Cardiac fibroblast (primary cell): Measurements from ENCODE around the gene ACBD6.

ENCODE experiments used
- DNase-seq, 2 donors: peaks; one replicate each; pipeline versions ENCODE4 v3.0.0 to v3.0.0-alpha.2; 2010; ENCODE audit warnings: low read depth in 2 of 2
- H3K4me3 ChIP-seq, 2 donors: replicated peaks in 1 of 2; 1 replicate in 1 of 2; 2 replicates in 1 of 2; pipeline ENCODE4 v1.5.1; 2011; ENCODE audit warnings: low read depth in 2 of 2, low read length in 2 of 2, mild to moderate bottlenecking in 2 of 2, moderate library complexity in 1 of 2
- TF ChIP-seq, protein P1 (sequence below): IDR thresholded peaks from one replicate; pipeline ENCODE4 v1.5.1; 2011; ENCODE audit warnings: low read depth, mild to moderate bottlenecking, low read length, inconsistent platforms

Gene ACBD6

DNA sequence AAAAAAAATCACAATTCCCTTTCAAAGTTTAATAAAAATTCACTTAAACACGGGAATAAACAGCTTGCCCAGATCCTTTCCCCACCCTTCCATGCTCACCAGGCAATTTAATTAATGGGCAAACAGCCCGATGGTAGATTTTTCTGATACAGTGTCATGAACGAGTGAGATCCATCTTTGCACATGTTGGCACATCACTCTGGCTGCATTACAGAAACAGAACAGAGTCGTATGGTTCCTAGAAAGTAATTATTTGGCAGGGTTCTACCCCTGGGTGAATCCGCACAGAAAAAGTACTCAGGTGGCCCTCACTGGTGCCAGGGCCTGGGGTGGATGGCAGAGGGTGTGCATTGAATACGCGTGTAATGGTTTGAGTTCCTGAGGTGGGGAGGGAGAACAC, 31.8 kb upstream of the ACBD6 start:
- TF ChIP-seq, protein P1, sequence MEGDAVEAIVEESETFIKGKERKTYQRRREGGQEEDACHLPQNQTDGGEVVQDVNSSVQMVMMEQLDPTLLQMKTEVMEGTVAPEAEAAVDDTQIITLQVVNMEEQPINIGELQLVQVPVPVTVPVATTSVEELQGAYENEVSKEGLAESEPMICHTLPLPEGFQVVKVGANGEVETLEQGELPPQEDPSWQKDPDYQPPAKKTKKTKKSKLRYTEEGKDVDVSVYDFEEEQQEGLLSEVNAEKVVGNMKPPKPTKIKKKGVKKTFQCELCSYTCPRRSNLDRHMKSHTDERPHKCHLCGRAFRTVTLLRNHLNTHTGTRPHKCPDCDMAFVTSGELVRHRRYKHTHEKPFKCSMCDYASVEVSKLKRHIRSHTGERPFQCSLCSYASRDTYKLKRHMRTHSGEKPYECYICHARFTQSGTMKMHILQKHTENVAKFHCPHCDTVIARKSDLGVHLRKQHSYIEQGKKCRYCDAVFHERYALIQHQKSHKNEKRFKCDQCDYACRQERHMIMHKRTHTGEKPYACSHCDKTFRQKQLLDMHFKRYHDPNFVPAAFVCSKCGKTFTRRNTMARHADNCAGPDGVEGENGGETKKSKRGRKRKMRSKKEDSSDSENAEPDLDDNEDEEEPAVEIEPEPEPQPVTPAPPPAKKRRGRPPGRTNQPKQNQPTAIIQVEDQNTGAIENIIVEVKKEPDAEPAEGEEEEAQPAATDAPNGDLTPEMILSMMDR: no peak
- no peak for DNase-seq
- no peak overlapping the region for H3K4me3 ChIP-seq

DNA sequence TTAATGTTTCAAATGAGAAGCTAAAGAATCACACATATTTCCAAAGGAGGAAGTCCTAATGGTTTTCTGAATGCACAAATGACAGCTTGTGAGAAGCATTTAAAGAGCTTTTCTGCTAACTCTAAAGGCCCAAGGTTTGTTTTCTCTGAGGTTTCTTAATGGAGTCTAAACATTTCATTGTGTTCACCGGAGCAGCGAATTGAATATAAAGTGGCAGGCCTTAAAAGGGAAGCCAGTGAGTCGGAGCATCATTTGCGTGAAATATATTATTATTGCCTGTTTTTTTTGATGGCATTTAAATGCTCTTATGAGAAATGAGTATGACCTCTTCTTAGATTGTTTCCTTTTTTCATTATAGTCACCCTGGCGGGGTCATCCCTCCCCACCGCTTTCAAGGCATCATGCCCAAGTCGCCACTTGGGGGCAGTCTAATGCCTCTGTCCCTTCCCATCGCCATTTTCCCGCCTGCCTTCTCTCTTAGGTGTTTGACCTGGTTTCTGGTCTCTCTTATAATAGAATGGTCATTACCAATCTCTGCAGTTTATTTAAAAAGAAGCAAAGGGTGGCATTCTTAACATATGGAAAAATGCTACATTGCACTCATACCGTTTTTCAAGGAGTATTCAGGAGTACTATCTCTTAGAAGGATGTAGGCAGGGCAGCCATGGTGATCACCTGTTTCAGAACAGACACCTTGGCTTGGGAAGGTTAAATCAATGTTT, 31.1 kb upstream of the ACBD6 start:
- H3K4me3 ChIP-seq: no peak overlapping the region
- peak; percentile 60 to 77 for DNase-seq
- TF ChIP-seq, protein P1: peak; percentile 89

DNA sequence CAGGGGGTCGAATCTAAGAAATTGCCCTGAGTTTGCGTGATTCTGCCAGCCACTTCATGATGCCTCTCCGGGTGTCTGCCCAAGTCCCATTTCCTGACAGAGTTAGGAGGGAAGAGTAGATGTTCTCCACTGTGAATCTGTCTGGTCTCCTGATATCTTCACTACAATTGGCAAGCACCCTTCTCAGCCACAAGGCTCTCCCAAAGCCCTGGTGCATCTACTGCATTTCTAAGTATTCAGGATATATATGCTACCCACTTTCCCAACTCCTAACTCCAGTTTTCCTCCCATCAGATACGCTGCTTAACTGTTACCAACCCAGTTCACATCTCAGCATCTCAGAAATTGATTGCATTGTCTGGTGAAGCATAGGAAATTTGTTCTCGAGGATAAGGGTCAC, 30.5 kb upstream of the ACBD6 start:
- TF ChIP-seq, protein P1: no peak
- H3K4me3 ChIP-seq: no peak overlapping the region
- no peak for DNase-seq

DNA sequence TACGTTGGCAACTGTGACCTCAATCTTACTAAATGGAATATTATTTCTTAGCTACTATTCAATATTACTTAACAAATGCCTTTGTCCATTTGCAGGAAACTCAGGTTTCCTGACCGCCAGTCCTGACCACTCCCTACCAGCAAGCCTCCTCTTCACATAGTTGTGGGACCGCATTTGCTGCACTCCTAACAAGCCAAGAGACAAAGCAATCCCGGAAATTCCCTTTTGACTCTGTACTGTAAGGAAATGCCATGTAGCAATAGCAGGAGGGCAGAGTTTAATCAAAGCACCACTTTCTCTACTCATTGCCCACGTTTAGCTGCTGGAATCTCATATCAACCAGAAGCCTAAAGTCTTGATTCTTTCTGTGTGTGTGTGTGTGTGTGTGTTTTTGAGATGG, 28.1 kb upstream of the ACBD6 start:
- DNase-seq: peak; percentile 79 to 97

DNA sequence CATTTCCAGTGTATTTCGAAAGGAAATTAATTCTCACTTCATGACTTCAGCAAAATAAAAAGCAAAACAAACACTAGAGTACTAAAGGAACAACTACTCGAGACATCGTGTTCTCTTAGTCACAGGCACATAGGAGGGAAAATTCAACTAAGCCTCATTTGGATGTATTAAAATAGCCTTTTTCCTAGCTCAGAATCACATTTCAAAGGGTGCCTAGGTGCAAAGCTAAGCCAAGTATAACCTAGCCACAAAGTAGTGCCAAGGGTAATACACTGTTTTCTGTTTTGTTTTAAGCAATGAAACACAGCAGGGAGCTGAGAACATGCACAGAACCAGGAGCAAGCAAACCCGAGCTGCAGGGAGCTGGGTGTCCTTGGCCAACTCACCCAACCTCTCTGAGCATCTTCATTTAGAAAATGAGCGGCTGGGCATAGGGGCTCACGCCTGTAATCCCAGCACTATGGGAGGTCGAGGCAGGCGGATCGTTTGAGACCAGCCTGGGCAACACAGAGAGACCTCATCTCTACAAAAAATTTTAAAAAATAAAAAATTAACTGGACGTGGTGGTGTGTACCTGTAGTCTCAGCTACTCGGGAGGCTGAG, 26.6 kb upstream of the ACBD6 start:
- TF ChIP-seq, protein P1: no peak
- no peak overlapping the region for H3K4me3 ChIP-seq

More for the DNA sequence above, 28.1 kb upstream of the ACBD6 start:
- TF ChIP-seq, protein P1: no peak
- H3K4me3 ChIP-seq: no peak overlapping the region

DNA sequence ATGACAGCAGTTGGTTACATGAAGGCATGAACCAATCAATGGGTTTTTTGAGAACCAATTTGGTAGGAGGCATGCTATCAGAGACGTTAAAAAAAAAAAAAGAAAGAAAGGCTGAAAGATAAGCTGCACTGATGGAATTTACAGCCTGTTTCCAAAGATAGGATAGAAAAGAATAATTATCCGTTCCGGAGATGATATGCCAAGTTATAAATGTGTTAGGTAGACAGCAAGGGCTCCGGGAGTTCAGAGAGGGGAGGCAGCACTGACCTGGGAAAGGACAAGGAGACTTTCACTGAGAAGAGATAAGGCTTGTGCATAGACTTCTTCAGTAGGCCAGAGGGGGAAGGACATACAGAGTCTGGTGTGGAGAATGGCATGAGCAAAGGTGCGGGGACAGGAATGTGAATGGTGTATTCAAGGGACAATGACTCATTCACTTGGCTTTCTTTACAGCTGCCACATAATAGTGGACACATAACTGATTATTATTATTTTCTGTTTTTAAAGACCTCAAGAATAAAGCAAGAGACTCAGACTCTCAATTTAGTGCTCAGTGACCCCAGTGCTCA, 24.8 kb upstream of the ACBD6 start:
- TF ChIP-seq, protein P1: no peak
- H3K4me3 ChIP-seq: no peak overlapping the region
- DNase-seq: peak; percentile 21 to 82

More for the DNA sequence above, 26.6 kb upstream of the ACBD6 start:
- peak in 1 of 2 donors; percentile 66 for DNase-seq
